HG03565 (cell line): Measurements from ENCODE around the gene GRB10.
"Not testable (repeated sequence)": the region's sequence is repeated elsewhere in the genome, so short reads cannot be mapped to it uniquely, and the experiment has no call there.

ENCODE experiments used
- ATAC-seq: cut with Tn5 transposase; IDR thresholded peaks from one replicate; pipeline ENCODE4 v1.9.1; 2021; ENCODE audit warnings: mild to moderate bottlenecking, moderate library complexity; ENCODE audit not compliant: unreplicated experiment

The GRB10 gene

DNA sequence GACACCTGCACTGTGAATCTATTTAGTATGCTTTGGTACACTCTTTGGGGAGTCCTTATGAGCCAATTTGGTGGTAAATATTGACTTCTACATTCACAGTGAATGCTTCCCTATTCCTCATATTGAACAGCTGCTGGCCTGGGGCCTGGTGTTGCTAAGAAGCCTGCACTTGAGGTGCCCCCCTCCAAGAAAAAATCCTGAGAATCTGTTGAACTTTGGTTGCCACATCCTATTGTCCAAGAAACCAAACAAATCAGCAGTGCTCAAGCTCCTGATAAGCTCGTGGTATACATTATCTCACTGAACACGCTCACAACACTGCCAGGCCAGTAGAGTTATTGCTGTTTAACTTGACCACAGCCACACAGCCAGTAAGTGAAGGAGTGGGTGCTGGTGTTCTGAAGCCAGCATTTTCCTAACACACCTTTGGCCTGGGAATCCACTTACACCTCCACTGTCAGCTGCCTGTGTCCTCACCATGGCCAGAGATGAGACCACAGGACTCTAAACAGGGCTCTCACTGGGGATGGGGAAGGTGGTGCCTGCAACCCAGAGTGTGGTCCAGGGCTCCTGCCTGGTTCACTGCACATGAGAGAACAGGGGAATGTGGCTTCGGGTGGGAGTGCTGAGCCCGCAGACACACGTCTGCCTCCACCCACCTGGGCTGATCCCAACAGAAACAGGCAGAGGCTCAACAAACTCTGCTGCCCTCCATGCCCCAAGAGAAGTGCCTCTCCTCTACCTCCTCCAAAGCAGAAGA is 224.2 kb downstream of the GRB10 start:
- ATAC-seq = no peak

DNA sequence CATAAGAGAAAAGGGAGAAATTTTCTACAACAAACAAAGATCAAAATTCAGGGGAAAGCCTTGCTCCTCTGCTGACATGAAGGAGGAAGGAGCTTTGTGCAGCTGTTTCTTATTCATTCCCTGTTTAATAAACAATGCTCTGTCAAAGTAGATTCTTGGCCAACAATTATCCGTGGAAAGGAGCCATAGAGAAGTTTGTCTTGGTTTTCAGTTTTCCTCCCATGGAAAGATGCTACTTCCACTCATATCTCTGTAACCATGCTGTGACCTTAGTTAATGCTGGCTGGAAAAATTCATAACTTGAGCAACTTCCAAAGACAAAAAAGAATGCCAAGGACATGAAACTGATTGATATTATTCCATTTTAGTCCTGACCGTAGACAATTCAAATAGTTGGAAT is 225.6 kb downstream of the GRB10 start:
- ATAC-seq = no peak

DNA sequence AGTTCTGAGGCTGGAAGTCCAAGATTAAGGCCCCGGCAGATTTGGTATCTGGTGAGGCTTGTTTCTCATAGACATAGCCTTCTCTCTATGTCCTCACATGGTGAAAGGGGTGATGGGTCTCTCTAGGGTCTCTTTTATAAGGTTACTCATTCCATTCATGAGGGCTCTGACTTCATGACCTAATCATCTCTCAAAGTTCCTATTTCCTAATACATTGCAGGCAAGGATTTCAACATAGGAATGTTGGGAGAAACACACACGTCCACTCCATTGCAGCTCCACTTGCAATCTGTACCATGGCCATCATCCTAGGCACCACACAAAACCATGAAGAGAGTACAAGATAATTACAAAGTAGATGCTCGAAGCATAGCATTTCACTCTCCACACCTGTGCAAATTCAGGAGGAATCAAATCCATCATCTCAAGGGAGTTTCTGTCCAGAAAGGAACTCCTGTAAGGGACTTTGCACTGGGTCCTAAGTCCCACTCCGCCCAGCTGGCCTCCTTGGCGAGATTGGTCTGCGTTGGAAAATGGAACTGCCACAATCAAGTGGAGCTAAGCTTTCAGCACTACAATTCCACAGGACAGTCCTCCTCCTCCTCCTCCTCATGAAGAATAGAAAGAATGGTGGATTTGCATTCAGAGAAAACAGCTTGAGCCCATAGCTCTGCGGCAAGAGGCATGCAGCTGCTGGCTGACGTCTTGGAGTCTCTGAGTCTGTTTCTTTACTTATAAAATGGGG is 226.3 kb downstream of the GRB10 start:
- ATAC-seq = no peak

DNA sequence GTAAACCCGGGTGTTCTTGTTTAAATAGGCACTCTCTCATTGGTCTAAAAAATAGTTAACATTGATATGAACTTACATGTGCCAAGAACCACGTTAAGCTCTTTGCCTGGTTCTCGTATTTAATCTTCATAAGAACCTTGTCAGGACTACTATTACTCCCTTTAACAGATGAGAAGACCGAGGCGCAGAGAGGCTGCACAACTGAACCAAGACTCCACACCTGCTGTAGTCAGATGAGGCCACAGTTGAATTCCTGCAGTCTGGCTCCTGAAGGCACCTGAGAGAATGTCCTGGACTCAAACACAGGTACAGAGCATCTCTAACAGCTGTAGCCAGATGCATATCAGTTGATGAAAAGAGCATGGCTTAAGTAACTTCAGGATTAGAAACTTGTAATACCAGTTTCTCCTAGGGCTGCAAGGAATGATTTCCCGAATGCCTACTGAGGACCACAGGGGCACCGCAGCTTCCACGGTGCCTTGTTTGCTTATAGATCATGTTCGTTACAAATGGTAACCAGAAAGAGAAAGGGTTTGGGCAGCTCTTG is 227.0 kb downstream of the GRB10 start:
- no peak for ATAC-seq

DNA sequence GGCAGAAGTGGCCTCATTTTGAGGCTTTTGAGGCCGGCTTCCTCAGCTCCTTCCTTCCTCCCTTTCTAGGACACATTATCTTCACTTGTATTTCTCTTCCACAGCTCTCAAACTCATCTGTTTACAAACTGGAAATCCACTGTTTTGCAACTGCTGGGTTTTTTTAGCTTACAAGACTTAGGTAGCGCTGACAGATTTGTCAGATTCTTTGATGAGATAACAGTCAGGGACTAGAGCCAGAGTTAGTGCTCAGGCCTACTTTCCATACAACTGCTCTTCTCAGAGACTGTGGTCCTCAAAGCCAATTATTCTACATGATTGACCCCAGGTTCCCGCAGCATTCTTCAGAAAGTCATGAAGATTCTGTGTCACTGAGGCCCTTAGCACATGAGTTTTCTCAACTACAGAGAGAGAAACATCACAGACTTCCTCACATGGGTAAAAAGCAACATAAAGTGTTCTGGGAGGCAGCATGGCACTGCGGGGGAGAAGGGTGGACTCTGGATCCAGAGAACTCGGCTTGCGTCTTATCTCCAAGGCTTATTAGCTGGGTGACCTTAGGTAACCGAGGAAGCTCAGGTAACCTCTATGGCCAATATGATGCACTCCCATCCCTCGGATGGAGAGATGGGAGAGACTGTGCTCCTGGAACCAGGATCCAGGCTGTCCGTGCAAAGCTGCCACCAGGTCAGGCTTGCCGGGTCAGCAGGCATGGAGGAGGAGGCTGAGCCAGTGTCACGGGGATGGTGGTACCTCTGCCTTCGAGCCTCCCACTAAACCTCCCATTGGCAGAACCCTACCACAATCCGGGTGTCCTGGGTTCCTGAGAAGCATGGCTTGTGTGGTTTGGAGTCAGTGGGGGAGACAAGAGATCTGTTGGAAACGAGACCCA is 228.0 kb downstream of the GRB10 start:
- ATAC-seq = no peak

DNA sequence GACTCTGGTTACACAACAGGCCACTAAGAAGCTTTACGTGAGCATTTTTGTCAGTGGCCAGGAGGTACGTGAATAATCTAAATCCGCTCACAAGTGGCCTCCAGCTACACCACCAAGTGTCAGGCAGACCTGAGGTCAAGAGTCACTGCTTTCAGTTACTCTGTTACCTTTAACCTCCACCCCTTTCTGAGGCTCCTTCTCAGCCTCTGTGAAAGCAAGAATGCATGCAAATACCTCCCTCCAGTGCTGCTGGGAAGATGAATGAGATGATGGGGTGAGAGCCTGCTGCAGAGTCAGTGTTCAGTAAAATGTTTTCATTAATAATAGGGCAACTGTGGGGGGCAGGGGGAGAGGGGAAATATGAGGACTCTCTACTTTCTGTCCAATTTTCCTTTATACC is 228.7 kb downstream of the GRB10 start:
- no peak for ATAC-seq

DNA sequence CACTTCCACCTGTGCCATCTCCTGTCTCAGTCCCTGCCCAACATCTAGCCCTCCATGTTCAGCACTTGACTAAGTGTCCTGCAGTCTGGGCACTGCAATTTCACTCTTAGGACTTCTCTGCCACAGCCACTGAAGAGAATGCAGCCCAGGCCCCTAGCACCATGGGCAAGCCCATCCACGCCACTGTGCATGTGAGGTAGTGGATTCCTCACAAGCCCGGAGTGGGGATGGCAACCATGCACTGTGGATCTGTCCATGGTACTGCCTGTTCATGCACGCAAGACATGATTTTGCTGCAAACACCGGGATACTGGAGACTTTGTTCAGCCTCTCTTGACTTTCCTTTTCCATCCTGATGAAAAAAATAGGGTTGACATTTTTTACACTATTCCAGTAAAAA is 229.8 kb downstream of the GRB10 start:
- no peak for ATAC-seq

DNA sequence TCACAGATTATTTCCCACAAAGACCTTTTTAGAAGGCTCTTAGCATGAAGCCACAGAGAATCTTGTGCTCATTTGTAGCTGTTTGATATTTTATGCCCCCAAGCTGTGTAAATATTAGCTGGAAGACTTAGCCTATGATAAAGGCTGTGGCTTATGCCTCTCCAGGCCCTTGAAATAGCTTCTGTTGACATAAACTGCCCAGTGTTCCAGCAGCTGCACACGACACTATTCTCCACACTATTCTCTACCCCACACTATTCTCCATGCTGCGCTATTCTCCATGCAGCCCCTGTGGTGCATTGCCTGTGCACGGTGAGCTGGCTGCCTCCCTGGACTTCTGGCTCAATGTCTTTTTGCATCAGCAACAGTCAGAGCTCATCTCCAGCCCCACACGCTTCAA is 230.6 kb downstream of the GRB10 start:
- no peak for ATAC-seq

DNA sequence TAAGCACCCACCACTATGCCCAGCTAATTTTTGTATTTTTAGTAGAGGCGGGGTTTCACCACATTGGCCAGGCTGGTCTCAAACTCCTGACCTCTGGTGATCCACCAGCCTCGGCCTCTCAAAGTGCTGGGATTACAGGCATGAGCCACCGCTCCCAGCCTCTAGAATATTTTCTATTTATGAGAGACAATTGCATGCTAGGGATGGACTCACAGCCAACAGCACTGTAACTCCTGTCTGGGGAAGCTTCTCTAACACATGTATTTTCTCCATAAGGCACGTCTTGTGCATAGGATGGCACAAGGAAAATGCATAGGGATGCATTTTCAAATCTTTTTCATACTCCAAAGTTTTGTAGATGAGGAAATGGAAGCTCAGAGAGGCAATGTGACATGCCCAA is 237.1 kb downstream of the GRB10 start:
- not testable (repeated sequence) for ATAC-seq

DNA sequence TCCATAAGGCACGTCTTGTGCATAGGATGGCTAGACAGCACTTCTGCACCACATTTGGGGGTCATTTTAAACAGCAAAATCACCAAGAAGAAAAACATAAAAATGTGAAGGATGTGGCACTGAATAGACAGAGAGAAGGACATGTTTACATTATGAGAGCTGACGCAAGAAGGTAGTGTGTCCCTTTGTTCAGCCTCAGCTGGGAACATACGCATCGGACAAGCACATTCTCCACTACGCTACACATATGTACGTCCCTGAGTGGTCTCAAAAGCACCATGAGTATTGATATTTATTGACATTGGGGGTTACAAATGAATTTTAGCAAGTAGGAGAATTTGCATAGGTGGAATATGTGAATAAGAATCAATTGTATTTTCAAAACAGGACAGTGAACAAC is 237.7 kb downstream of the GRB10 start:
- ATAC-seq = no peak

DNA sequence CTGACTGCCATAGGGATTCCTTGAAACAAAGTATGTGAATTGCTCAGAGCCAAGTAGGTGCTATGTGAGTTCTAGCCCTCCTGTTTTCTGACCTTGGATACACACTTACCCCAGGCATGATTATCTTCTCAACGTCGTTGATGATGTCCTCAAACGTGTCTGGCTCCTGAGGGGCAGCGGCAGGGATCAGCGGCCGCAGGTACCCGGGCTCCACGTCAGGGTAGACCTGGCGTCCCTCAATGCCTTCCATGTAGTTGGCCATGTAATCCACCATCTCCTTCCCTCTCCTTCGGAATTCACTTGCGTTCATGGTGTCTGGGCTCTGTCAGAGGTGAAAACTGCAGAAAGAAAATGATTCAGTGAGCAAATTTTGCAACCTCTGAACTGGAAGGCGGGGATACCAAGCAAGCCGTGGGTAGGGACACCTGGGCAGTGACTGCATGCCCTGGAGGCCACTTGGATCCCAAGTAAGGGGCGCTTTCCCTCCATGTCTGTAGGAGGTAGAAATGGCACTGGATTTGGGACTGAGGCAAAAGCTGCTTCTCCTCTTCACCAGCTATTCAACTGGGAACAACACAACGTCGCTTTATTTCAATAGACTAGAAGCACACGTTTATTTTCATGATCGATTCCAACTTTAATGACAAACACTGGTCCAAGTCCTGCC is 238.8 kb downstream of the GRB10 start:
- ATAC-seq = no peak

DNA sequence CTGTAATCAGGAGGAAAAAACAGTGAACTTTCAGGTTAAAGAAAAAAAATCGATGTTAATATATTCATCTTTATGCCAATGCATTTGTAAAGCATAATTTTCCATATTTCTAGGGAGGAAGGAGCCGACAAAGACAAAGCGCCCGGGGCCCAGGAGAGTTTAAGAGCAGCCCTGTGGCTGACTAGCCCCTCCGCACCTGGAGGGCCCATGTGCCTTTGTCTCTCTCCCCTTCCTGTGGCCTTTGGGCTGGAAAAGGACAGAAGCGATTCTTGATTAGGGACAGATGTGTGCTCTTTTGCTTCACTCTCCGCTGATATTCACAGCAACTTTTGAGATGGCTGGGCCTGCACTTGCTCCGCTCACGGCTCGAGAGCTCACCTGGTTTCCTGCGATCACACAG is 240.6 kb downstream of the GRB10 start:
- ATAC-seq = no peak

DNA sequence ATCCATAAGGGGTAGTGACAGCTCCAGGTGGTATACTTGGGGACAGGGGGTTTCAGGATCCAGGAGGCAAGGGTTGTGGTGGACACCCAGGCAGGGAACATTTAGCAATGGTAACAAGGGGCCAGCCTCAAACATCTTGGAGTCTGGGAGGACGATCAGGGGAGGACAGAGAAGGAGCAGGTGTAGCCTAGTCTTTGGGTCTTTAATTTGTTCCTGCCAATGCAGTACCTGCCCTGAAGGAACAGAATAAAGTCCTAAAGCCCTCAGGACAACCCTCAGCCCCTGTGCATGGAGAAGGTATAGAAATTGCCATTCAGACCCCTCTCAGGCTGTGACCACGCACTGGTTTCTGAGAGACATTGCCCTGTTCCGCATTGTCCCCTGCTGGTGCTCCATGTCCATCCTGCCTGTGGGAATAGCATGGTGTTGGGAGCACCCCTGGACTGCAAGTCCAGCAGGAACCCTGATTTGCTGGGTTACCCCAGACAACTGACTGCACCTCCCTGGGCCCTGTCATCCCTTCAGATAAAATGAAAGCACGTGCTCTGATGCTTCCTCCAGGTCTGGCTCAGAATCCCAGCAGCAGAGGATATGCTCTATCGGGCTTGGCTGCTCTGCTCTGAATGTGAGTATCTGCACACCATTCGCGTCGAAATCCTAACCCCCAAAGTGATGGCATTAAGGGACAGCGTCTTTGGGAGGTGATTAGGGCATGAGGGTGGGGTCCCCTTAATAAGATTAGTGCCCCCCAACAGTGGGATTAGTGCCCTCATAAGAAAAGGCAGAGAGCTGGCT is 241.7 kb downstream of the GRB10 start:
- ATAC-seq = no peak
